Hematopoietic multipotent progenitor cell (in vitro differentiated cells): Measurements from ENCODE around the gene ATP5MG. TPM values are rescaled to one million over a fixed set of nuclear protein-coding genes. Genes with fewer than 3 reads are reported as not detected.
"Not testable (repeated sequence)": the region's sequence is repeated elsewhere in the genome, so short reads cannot be mapped to it uniquely, and the experiment has no call there.

Source experiments
- DNase-seq, 3 donors: peaks; one replicate each; pipeline ENCODE4 v3.0.0-alpha.2; 2011 to 2015; ENCODE audit warnings: low read depth in 2 of 3, low spot score in 2 of 3
- total RNA-seq: library from RNA; depleted of rRNA; stranded (reverse); fragments of >200 nt; gene quantifications from one replicate; pipeline ENCODE4 v1.2.3, GENCODE V29; 2012

Gene ATP5MG
- total RNA-seq, 1 donor, result 50.1 TPM

GRCh38 chr11:118406599-118407166, 5.3 kb downstream of the ATP5MG start:
- no peak for DNase-seq

- DNase-seq, result no peak
Observed at GRCh38 chr11:118410055-118410745, 8.8 kb downstream of the ATP5MG start.

GRCh38 chr11:118411530-118411929, 10.1 kb downstream of the ATP5MG start:
- DNase-seq, result no peak

DNA sequence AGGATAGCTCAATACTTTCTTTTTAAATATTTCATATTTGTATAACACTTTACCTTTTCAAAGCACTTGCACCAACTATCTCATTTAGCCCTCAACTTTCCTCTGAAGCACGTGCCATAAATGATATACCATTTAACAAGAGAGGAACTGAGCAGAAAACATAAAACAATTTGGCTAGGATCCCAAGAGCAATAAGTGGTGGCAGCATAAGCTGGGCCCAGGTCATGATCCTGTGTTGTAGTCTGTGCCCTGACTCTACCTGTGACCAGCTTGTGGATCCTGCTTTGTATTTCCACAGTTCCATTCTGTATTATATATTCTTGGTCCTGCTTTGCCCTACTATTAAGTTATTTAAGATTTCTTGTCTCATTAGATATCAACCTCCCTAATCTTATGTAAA, 11.5 kb downstream of the ATP5MG start:
- no peak for DNase-seq

DNA sequence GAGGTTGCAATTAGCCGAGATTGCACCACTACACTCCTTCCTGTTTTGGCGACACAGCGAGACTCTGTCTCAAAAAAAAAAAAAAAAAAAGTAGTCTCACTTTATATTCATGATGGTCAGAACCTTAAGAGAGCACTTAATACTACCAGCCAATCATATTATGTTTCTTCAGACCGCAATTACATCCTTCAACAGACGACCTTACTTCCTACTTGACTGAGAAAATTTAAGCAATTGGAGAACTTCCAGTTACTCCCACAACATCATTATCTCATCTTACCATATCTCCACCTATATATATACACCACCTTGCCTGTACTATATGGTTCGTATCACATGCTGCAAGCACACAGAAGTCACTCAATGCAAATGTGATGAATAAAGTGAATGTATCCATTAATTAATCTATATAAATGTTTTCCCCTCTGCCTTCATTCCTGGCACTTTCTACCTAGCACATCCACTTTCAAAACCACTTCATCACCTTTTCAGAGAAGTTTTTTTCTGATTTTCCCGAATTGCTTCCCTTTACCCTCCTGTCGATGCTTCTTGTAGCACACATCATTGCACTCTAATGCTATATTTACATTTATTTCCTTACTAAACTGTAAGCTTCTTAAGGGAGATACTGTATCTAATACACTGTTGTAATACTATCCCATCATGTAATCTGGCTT, 13.8 kb downstream of the ATP5MG start:
- peak in 2 of 3 donors; percentile 55 to 72 for DNase-seq

DNA sequence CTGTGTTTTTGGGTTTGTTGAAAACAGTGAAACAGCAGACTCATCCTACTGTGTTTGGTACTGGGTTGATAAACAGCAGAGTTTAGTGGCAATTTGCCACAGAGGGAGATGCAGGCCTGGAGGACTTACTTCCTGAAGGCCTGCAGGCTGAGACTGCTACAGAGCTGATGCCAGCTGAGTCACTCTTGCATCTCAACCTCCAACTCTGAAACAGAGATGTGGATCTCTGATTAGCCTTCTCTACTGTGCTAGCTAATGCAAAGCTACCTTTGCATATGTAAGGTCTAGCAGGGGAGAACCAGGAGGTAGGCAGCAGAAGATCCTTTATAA, 14.3 kb downstream of the ATP5MG start:
- DNase-seq, result peak in 2 of 3 donors; percentile 90 to 96

DNA sequence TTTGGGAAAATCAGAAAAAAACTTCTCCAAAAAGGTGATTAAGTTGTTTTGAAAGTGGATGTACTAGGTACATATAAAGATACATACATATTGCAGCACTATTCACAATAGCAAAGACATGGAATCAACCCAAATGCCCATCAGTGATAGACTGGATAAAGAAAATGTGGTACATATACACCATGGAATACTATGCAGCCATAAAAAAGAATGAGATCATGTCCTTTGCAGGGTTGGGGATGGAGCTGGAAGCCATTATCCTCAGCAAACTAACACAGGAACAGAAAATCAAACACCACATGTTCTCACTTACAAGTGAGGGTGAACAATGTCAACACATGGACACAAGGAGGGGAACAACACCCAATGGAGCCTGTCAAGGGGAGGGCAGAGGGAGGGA, 15.5 kb downstream of the ATP5MG start:
- DNase-seq, result not testable (repeated sequence)

DNA sequence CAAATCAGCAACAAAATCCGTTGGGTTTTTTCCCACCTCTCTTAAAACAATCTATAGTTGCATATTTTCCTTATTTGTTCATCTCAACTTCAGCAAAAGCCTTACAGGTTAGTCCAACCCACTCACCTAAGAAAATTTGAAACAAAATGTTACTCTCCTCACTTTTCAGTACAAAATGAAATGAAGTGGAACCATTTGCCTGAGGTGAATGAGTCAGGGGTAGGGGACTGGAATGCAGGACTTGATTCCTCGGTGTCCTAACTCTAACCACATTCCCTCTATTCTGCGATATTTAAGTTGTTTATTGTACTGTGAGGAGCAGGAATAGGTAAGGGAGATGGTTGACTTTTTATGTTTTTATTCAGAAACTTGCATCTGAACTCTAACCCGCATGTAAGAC, 16.4 kb downstream of the ATP5MG start:
- DNase-seq, result no peak

GRCh38 chr11:118418766-118419165, 17.4 kb downstream of the ATP5MG start:
- DNase-seq, result no peak

- peak in 1 of 3 donors; percentile 46 for DNase-seq
Observed at GRCh38 chr11:118427707-118428106, 26.3 kb downstream of the ATP5MG start.

GRCh38 chr11:118430956-118431355, 29.6 kb downstream of the ATP5MG start:
- peak in 1 of 3 donors; percentile 20 for DNase-seq

- peak in 1 of 3 donors; percentile 33 for DNase-seq
Observed at GRCh38 chr11:118434123-118434552, 32.7 kb downstream of the ATP5MG start.

DNA sequence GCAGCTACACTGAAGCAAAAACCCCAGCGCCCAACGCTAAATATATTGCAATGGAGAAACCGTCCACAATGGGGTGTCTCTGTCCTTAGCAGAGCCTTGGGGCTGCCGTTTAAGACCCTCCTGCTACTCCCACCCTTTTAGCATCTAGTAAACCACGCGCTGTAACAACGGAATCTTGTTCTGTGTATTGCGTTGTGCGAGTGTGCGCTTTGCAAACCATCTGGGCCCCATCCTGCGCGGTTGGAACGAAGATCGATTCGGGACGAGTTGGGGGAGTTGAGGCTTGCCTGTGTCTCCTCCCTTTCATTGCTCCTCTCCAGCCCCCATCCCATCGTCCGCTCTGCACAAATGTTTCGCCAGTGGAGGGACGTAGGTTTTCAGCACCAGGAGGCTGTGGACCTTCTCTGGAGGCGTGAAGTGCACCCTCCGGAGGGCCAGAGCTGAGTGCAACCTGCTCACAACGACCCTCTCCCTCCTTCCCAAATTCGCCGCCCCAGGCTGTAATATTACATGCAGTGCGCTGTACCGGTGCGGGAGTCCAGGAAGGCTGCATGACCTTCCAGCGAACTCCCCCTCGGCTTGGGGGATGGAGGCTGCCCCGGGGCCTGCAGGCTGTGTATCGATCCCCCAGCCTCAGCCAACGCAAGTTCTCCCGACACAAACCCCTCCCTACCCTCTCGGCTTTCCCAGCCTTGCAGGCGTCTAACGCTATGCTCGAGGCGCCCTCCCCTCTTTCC, 33.3 kb downstream of the ATP5MG start:
- DNase-seq, result peak in 2 of 3 donors; percentile 51 to 57

GRCh38 chr11:118435290-118435892, 34.0 kb downstream of the ATP5MG start:
- peak in 2 of 3 donors; percentile 75 for DNase-seq

GRCh38 chr11:118435893-118436624, 34.7 kb downstream of the ATP5MG start, which contains the start of gene KMT2A:
KMT2A (plus strand) TSS chr11:118436492; CDS start chr11:118436513, 21 bp downstream.
- DNase-seq, result peak; percentile 91 to 94 (median 93)

DNA sequence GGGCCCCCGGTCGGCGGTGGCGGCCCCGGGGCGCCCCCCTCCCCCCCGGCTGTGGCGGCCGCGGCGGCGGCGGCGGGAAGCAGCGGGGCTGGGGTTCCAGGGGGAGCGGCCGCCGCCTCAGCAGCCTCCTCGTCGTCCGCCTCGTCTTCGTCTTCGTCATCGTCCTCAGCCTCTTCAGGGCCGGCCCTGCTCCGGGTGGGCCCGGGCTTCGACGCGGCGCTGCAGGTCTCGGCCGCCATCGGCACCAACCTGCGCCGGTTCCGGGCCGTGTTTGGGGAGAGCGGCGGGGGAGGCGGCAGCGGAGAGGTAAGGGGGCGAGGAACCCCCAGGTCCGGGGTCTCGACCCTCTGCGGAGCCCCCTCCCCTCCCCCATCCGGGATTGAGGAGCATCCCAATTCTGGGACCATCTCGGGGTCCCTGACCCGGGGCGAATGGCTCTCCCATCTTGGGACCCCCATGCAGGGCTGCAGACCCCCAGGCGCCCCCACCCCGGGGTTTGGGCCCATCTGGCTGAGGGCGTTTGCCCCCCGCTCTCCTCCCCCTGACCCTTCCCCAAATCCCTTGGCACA, 35.3 kb downstream of the ATP5MG start:
- peak in 2 of 3 donors; percentile 35 to 42 for DNase-seq

GRCh38 chr11:118437208-118438125, 36.1 kb downstream of the ATP5MG start:
- peak in 2 of 3 donors; percentile 36 to 41 for DNase-seq

DNA sequence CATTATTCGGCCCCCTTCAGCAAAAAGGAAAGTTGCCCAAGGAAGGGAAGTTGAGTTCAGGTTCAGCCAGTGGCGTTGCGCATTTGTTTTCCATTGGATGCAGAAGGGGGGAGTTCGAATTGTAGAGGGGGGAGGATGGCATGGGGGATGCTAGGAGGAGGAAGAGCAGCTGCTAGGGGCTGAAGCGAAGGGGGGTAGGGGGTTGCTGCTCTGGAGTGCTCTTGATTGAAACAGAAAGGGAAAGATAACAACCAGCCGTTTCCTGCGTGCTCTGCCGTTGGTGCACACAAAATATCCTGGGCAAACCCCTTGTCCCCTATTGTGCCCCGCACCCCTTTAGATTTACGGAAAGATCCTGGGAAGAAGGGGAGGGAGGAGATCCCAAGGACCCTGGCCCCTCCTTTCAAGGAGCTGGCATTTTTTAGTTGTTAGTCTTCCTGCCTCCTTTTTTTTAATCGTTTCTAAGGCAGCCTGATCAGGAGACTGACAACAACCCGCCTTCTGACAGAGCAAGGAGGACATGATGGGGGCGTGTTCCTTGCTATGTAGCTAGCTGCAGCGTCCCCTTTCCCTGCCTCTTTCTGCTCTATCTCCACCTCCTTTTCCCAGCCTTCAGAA, 37.0 kb downstream of the ATP5MG start:
- DNase-seq, result peak; percentile 35 to 80 (median 75)
